NCI-H1930 (cell line): ENCODE measurements around the gene ALB.

ENCODE experiments used
- DNase-seq, 2 experiments: peaks; one replicate each; lab custom pipeline; 2025; lab: John Stamatoyannopoulos, UW

Gene ALB

GRCh38 chr4:73409012-73409862, 5.2 kb downstream of the ALB start:
- DNase-seq: no peak

DNA sequence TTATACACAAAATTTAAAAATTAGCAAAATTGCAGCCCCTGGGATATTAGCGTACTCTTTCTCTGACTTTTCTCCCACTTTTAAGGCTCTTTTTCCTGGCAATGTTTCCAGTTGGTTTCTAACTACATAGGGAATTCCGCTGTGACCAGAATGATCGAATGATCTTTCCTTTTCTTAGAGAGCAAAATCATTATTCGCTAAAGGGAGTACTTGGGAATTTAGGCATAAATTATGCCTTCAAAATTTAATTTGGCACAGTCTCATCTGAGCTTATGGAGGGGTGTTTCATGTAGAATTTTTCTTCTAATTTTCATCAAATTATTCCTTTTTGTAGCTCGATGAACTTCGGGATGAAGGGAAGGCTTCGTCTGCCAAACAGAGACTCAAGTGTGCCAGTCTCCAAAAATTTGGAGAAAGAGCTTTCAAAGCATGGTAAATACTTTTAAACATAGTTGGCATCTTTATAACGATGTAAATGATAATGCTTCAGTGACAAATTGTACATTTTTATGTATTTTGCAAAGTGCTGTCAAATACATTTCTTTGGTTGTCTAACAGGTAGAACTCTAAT, 6.0 kb downstream of the ALB start:
- no peak for DNase-seq

DNA sequence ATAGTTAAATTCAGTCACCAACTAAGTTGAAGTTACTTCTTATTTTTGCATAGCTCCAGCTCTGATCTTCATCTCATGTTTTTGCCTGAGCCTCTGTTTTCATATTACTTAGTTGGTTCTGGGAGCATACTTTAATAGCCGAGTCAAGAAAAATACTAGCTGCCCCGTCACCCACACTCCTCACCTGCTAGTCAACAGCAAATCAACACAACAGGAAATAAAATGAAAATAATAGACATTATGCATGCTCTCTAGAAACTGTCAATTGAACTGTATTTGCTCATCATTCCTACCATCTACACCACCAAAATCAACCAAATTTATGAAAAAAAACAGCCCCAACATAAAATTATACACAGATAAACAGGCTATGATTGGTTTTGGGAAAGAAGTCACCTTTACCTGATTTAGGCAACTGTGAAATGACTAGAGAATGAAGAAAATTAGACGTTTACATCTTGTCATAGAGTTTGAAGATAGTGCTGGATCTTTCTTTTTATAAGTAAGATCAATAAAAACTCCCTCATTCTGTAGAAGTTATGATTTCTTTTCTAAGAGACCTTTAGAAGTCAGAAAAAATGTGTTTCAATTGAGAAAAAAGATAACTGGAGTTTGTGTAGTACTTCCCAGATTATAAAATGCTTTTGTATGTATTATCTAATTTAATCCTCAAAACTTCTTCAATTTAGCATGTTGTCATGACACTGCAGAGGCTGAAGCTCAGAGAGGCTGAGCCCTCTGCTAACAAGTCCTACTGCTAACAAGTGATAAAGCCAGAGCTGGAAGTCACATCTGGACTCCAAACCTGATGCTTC, 7.0 kb downstream of the ALB start:
- no peak for DNase-seq

DNA sequence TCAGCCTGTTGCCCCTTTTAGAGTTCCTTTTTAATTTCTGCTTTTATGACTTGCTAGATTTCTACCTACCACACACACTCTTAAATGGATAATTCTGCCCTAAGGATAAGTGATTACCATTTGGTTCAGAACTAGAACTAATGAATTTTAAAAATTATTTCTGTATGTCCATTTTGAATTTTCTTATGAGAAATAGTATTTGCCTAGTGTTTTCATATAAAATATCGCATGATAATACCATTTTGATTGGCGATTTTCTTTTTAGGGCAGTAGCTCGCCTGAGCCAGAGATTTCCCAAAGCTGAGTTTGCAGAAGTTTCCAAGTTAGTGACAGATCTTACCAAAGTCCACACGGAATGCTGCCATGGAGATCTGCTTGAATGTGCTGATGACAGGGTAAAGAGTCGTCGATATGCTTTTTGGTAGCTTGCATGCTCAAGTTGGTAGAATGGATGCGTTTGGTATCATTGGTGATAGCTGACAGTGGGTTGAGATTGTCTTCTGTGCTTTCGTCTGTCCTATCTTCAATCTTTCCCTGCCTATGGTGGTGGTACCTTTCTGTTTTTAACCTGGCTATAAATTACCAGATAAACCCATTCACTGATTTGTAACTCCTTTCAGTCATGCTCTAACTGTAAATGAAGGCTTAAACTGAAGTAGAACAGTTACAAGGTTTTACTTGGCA, 7.8 kb downstream of the ALB start:
- DNase-seq: no peak

DNA sequence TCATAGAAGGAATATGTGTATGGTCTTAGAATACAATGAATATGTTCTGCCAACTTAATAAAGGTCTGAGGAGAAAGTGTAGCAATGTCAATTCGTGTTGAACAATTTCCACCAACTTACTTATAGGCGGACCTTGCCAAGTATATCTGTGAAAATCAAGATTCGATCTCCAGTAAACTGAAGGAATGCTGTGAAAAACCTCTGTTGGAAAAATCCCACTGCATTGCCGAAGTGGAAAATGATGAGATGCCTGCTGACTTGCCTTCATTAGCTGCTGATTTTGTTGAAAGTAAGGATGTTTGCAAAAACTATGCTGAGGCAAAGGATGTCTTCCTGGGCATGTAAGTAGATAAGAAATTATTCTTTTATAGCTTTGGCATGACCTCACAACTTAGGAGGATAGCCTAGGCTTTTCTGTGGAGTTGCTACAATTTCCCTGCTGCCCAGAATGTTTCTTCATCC, 9.2 kb downstream of the ALB start:
- no peak for DNase-seq

GRCh38 chr4:73414936-73415271, 10.8 kb downstream of the ALB start:
- DNase-seq: no peak

- DNase-seq: no peak
Measured at GRCh38 chr4:73415807-73416238, 11.7 kb downstream of the ALB start.

- DNase-seq: no peak
Measured at GRCh38 chr4:73416423-73417087, 12.5 kb downstream of the ALB start.

GRCh38 chr4:73417342-73417741, 13.3 kb downstream of the ALB start:
- DNase-seq: no peak

DNA sequence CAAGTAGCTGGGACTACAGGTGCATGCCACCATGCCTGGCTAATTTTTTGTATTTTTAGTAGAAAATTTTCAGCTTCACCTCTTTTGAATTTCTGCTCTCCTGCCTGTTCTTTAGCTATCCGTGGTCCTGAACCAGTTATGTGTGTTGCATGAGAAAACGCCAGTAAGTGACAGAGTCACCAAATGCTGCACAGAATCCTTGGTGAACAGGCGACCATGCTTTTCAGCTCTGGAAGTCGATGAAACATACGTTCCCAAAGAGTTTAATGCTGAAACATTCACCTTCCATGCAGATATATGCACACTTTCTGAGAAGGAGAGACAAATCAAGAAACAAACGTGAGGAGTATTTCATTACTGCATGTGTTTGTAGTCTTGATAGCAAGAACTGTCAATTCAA, 13.9 kb downstream of the ALB start:
- no peak for DNase-seq

- DNase-seq: no peak
Measured at GRCh38 chr4:73418677-73419076, 14.6 kb downstream of the ALB start.

- DNase-seq: no peak
Measured at GRCh38 chr4:73419106-73420038, 15.3 kb downstream of the ALB start.

DNA sequence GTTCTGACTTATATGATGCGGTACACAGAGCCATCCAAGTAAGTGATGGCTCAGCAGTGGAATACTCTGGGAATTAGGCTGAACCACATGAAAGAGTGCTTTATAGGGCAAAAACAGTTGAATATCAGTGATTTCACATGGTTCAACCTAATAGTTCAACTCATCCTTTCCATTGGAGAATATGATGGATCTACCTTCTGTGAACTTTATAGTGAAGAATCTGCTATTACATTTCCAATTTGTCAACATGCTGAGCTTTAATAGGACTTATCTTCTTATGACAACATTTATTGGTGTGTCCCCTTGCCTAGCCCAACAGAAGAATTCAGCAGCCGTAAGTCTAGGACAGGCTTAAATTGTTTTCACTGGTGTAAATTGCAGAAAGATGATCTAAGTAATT, 16.5 kb downstream of the ALB start:
- no peak for DNase-seq

DNA sequence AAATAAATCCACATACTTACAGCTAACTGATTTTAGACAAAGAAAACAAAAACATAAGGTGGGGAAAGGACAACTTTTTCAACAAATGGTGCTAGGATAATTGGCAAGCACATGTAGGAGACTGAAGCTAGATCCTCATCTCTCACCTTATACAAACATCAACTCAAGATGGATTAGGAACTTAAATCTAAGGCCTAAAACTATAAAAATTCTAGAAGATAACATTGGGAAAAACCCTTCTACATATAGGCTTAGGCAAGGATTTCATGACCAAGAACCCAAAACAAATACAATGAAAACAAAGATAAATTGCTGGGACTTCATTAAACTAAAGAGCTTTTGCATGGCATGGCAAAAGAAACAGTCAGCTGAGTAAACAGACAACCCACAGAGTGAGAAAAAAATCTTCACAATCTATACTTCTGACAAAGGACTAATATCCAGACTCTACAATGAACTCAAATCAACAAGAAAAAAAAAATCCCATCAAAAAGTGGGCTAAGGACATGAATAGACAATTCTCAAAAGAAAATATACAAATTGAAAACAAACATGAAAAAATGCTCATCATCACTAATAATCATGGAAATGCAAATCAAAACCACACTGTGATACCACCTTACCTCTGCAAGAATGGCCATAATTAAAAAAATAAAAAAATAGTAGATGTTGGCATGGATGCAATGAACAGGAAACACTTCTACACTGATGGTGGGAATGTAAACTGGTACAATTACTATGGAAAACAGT, 17.8 kb downstream of the ALB start:
- no peak for DNase-seq

DNA sequence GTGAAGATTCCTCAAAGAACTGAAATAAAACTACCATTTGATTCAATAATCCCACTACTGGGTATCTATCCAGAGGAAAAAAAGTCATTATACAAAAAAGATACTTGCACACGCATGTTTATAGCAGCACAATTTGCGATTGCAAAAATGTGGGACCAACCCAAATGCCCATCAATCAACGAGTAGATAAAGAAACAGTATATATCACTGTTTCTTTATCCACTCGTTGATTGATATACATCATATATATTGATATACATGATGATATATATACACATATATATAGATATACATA, 18.3 kb downstream of the ALB start:
- no peak for DNase-seq

DNA sequence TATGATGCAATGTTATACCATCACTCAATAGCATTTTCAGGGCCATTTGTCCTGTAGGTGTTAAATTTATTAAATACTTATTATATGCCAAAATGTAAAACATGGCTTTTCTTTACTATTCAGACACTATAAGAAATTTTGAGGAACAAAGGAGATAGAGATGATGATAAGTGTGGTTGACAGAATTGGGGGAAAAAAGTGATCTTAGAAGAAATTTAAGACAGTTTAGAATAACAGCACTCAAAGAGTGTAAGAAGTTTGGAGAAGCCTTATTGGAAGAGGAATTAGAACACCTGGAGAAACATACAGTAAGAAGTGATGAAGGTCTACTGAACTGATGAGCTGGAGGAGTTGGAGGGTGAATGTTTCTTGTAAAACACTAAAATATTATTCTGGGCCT, 19.1 kb downstream of the ALB start:
- no peak for DNase-seq

- no peak for DNase-seq
Measured at GRCh38 chr4:73426666-73427065, 22.6 kb downstream of the ALB start.

- DNase-seq: no peak
Measured at GRCh38 chr4:73429118-73429517, 25.0 kb downstream of the ALB start.

DNA sequence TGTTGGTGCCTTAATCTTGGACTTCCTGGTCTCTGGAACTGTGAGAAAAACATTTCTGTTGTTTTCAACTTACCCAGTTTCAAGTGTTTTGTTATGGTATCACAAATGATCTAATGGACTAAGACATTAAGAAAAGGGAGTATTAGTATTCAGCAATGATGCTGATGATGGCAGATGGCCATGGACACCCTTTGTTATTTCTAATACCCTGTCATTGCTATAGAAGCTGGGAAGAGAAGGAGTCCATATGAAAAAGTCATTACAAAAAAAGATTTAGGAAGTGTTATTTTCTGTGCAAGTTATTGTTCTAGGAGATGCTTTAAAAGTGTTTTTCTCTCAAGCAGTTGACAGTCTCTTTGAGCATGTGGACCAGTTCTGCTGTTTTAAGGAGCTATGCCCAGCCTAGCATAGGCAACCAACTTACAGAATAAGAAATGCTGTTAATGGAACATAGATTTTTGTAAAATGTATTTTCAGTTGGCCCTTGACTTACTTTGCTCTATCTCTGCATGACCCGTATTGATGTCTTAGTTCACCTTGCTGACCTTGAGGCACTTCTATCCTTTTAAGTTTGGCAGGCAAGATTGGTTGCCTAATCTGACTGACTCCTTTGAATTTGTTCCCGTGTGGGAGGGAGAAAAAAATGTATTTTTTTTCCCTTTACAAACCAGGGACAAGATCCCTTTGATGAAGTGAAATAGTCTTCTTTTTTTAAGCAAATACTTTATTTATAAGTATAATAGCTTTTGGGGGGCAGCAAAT, 25.9 kb downstream of the ALB start:
- no peak for DNase-seq

GRCh38 chr4:73431813-73432168, 27.7 kb downstream of the ALB start:
- no peak for DNase-seq
